Measurements from ENCODE around the gene LIPT2.

Gene LIPT2

DNA sequence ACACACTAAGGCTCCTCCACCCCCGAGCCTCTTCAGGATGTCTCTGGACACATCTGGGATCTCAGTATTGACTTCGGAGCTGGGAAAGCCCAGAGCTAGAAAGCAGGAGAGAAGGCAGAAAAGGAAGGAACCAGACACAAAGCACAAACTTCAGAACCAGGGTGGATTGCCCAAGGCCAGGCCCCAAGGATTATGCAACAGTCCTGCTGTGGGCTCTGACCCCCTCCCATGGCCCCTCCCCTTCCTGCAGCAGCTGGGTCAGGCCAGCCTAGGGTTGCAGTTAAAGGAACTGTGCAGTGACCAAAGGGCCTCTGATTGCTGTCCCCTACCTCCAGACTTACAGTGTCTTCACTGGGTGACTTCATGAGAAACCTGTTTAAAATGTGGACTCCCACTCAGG lies 31.5 kb downstream of the LIPT2 start:
- TF ChIP-seq, protein P1, sequence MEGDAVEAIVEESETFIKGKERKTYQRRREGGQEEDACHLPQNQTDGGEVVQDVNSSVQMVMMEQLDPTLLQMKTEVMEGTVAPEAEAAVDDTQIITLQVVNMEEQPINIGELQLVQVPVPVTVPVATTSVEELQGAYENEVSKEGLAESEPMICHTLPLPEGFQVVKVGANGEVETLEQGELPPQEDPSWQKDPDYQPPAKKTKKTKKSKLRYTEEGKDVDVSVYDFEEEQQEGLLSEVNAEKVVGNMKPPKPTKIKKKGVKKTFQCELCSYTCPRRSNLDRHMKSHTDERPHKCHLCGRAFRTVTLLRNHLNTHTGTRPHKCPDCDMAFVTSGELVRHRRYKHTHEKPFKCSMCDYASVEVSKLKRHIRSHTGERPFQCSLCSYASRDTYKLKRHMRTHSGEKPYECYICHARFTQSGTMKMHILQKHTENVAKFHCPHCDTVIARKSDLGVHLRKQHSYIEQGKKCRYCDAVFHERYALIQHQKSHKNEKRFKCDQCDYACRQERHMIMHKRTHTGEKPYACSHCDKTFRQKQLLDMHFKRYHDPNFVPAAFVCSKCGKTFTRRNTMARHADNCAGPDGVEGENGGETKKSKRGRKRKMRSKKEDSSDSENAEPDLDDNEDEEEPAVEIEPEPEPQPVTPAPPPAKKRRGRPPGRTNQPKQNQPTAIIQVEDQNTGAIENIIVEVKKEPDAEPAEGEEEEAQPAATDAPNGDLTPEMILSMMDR (IDR thresholded peaks at IDR 0.05), result no peak

DNA sequence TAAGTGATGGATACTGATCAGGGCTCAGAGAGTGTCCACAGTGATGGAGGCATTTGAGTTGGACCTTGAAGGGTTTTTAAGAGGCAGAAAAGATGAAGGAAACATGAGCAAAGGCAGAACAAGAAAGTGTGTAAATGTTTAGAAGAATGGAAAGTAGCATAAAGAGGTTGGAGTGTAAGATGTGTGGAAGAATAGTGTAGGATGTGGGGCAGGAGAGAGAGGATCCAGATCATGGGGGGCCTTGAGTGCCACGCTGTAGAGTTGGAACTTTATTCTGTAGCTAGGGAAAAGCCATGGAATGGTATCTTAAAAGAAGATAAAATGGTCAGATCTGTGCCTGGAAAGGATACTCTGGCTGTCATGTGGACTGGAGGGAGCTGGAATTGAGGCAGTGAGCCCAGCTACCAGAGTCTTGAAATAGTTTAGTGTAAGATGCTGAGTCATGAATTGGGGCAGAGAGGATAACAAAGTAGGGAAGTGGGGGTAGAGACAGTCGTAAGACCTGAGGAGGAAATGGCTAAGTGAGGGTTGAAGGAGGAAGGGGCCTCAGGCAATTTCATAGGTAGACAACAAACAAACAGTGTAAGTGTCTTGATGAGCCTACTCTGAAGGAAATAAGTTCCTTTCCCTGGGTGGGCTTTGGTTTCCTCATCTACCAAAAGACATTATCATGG lies 32.9 kb downstream of the LIPT2 start:
- TF ChIP-seq, protein P1 (IDR thresholded peaks at IDR 0.05), result no peak

DNA sequence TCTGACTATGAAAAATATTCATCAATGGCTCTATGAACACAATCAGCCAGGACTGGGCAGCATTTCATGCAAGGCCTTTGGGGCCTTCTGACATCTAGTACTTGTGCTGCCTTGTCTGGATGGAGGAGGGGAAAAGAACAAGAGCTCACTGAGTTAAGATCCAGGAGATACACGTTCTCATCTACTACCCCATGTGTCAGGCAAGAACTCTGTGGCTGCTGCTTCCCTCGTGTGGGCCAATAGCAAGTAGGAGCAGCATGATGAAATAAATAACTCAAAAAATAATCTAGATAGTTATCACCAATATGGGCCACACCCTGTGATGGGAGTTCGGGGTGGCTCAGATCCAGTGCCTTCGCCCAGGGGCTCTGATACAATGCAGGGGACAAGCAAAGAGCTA lies 33.5 kb downstream of the LIPT2 start:
- TF ChIP-seq, protein P1 (IDR thresholded peaks at IDR 0.05), result no peak

DNA sequence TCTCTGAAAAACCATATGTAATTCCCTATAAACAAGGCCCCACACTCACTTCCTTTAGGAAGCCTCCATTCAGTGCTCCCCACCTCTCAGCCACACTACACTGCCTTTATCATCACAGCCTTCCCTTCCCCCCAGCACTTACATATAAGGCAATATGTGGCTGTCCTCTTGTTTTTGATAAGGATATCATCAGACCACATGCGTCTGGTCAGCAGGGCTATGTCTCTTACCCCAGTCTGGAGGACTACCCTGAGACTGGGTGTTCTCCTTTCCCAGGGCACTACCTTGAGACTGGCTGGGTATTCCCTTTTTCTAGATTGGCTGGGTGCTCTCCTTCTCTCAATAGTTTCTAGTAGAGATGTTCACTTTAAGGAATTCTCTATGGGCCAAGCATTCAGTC lies 33.9 kb downstream of the LIPT2 start:
- TF ChIP-seq, protein P1 (IDR thresholded peaks at IDR 0.05), result no peak

DNA sequence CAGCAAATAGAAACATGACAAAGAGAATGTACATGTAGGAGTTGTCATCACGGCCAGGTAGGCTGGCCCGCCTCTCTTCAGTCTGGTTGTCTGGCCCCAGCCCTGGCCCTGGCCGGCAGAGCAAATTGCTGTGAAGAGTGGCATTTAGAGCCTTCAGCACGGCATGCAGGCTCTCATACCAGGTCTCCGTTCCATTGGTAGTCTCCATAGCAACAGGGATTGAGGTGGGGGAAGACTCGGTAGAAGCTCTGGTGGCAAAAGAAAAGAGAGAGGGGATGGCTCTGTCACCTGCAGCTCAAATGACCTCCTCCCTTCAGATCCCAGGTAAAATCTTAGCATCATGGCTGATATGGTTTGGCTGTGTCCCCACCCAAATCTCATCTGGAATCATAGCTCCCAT lies 36.2 kb downstream of the LIPT2 start:
- TF ChIP-seq, protein P1 (IDR thresholded peaks at IDR 0.05), result no peak

DNA sequence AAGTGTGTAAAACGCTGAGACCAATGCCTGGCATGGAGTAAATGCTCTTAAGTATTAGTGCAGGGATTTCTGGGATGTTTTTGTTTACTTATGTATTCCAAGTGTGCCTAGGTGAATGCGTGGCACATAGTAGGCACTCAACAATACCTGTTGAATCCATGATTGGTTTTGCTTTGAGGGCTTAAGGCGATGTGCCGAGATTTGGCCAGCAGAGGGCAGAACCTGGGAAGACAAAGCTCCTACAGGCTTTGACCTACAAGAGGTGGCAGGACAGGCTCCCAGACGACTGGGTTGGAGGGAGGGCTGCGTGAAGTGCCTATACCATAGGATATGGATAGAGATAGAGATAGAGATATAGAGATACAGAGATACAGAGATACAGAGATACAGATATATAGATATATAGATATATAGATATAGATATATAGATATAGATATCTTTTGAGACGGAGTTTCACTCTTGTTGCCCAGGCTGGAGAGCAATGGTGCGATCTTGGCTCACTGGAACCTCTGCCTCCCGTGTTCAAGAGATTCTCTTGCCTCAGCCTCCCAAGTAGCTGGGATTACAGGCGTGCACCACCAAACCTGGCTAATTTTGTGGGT lies 40.0 kb downstream of the LIPT2 start:
- TF ChIP-seq, protein P1 (IDR thresholded peaks at IDR 0.05), result peak; percentile 82

DNA sequence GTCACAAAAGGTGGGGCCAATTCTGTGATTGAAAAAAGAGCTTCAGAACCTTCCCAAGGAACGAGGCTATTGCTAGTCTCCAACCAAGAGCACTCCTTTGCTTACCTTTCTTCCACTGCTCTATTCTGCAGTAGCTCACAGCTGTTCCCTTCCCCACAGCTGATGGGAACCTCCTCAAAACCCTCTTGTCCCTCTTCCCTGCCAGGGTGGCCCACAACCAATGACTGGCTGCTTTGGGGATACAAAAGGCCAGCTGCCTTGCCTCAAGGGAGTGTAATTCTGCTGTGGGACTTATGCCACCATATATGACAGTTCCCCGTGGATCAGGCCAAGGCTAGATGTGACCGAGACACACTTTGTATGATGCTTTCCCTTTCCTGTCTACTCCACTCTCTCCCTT lies 41.2 kb downstream of the LIPT2 start:
- TF ChIP-seq, protein P1 (IDR thresholded peaks at IDR 0.05), result no peak
